HepG2 (cell line): ENCODE data around the gene NXN. TPM values are rescaled to one million over a fixed set of nuclear protein-coding genes. Genes with fewer than 3 reads are reported as not detected.

Source experiments
- AFF4 ChIP-seq: sonication (generic); formaldehyde crosslinking; IDR thresholded peaks from 2 replicates; pipeline ENCODE4 v1.4.0; 2020; ENCODE audit warnings: missing genetic modification reagents
- CEBPZ ChIP-seq: IDR thresholded peaks from 2 replicates; pipeline ENCODE4 v1.6.1; 2012; ENCODE audit warnings: low read length, improper control_type of control experiment
- GLI4 ChIP-seq: sonication (generic); formaldehyde crosslinking; IDR thresholded peaks from 2 replicates; pipeline ENCODE4 v1.5.1; 2020; ENCODE audit warnings: missing genetic modification reagents, mild to moderate bottlenecking, moderate library complexity, borderline replicate concordance
- KMT2B ChIP-seq: IDR thresholded peaks from 2 replicates; pipeline ENCODE4 v1.6.1; 2016; ENCODE audit warnings: missing genetic modification reagents, missing compliant biosample characterization
- MTA1 ChIP-seq: sonication (generic); formaldehyde crosslinking; IDR thresholded peaks from 2 replicates; pipeline ENCODE4 v1.4.0; 2020; ENCODE audit warnings: missing genetic modification reagents, mild to moderate bottlenecking, borderline replicate concordance
- NCOA5 ChIP-seq: sonication (generic); formaldehyde crosslinking; IDR thresholded peaks from 2 replicates; pipeline ENCODE4 v1.4.0; 2020; ENCODE audit warnings: missing genetic modification reagents
- NFYB ChIP-seq: sonication (generic); formaldehyde crosslinking; IDR thresholded peaks from 2 replicates; pipeline ENCODE4 v1.4.0; 2020; ENCODE audit warnings: missing genetic modification reagents
- POLR2G ChIP-seq: fragments of 200-400 bp; formaldehyde crosslinking; IDR thresholded peaks from 2 replicates; pipeline ENCODE4 v1.6.1; 2018; ENCODE audit warnings: mild to moderate bottlenecking, low read depth, low read length, moderate library complexity
- RXRA ChIP-seq: sonication (generic); formaldehyde crosslinking; IDR thresholded peaks from 2 replicates; pipeline ENCODE4 v1.5.1; 2020; ENCODE audit warnings: missing genetic modification reagents
- THYN1 ChIP-seq: sonication (generic); formaldehyde crosslinking; IDR thresholded peaks from 2 replicates; pipeline ENCODE4 v1.8.1; 2023; ENCODE audit warnings: low read depth, mild to moderate bottlenecking, moderate library complexity, missing genetic modification reagents, borderline replicate concordance
- ZNF264 ChIP-seq: sonication (generic); formaldehyde crosslinking; IDR thresholded peaks from 2 replicates; pipeline ENCODE4 v1.4.0; 2020; ENCODE audit warnings: missing genetic modification reagents
- ZNF30 ChIP-seq: sonication (generic); formaldehyde crosslinking; IDR thresholded peaks from 2 replicates; pipeline ENCODE4 v1.5.0; 2020; ENCODE audit warnings: mild to moderate bottlenecking, missing genetic modification reagents
- ZNF569 ChIP-seq: sonication (generic); formaldehyde crosslinking; IDR thresholded peaks from 2 replicates; pipeline ENCODE4 v1.5.0; 2020; ENCODE audit warnings: mild to moderate bottlenecking, missing genetic modification reagents, moderate library complexity, borderline replicate concordance
- ZNF768 ChIP-seq: sonication (generic); formaldehyde crosslinking; IDR thresholded peaks from 2 replicates; pipeline ENCODE4 v1.4.0; 2020; ENCODE audit warnings: missing genetic modification reagents
- polyA plus RNA-seq, 8 experiments: library from polyadenylated mRNA; depleted of rRNA in 3 of 8; stranded (reverse) in 7 of 8; unstranded in 1 of 8; fragments of >200 nt; fragmentation: Illumina TruSeq in 4 of 8; extraction: Trizol in 4 of 8; gene quantifications; 2 replicates each; pipeline versions ENCODE4 v1.2.1 to v1.2.3, GENCODE V29; 2011 to 2016; ENCODE audit warnings: low read depth in 4 of 8, missing spikeins in 1 of 8, mixed read lengths in 1 of 8; ENCODE audit not compliant: insufficient read depth in 1 of 8
- total RNA-seq, 5 experiments: library from RNA; depleted of rRNA; stranded (reverse); fragments of >200 nt; fragmentation: Illumina TruSeq; extraction: Trizol; gene quantifications; 2 replicates each; pipeline ENCODE4 v1.2.3, GENCODE V29; 2016; ENCODE audit warnings: low read depth in 1 of 5
- TF ChIP-seq, protein P1 (sequence below): sonication (generic); formaldehyde crosslinking; IDR thresholded peaks from 2 replicates; pipeline ENCODE4 v1.5.0; 2020; ENCODE audit warnings: mild to moderate bottlenecking, missing genetic modification reagents, borderline replicate concordance
- TF ChIP-seq, protein P2 (sequence below): sonication (generic); formaldehyde crosslinking; IDR thresholded peaks from 2 replicates; pipeline ENCODE4 v1.8.1; 2023; ENCODE audit warnings: mild to moderate bottlenecking, missing genetic modification reagents, borderline replicate concordance
- TF ChIP-seq, protein P3 (sequence below): sonication (generic); formaldehyde crosslinking; IDR thresholded peaks from 2 replicates; pipeline ENCODE4 v1.4.0; 2020; ENCODE audit warnings: mild to moderate bottlenecking, missing genetic modification reagents, borderline replicate concordance

NXN gene
- total and polyA plus RNA-seq, 2 of the 13 experiments (the other 11 are each of a cell fraction or from before 2014, with no cell fraction given) = 22.2 to 24.3 TPM

- TF ChIP-seq AFF4 (CRISPR knock-in tag) (peak; percentile 34; the same call in 1 of the 2 replicates), GLI4 (CRISPR knock-in tag) (peak; percentile 63; the same call in 1 of the 2 replicates), MTA1 (0 out of 2 replicates have a peak, but pooled peaks have one; percentile 25), NFYB (CRISPR knock-in tag) (no peak), THYN1 (CRISPR knock-in tag) (no peak), ZNF569 (no peak), ZNF30 (CRISPR knock-in tag) (0 out of 2 replicates have a peak, but pooled peaks have one; percentile 55), RXRA (CRISPR knock-in tag) (peak; percentile 81), ZNF768 (CRISPR knock-in tag) (peak; percentile 52; the same call in 1 of the 2 replicates), KMT2B (CRISPR knock-in tag) (peak; percentile 95), NCOA5 (CRISPR knock-in tag) (no peak), POLR2G (peak; percentile 92), CEBPZ (no peak), ZNF264 (CRISPR knock-in tag) (peak; percentile 80; the same call in 1 of the 2 replicates)
- TF ChIP-seq, protein P1, sequence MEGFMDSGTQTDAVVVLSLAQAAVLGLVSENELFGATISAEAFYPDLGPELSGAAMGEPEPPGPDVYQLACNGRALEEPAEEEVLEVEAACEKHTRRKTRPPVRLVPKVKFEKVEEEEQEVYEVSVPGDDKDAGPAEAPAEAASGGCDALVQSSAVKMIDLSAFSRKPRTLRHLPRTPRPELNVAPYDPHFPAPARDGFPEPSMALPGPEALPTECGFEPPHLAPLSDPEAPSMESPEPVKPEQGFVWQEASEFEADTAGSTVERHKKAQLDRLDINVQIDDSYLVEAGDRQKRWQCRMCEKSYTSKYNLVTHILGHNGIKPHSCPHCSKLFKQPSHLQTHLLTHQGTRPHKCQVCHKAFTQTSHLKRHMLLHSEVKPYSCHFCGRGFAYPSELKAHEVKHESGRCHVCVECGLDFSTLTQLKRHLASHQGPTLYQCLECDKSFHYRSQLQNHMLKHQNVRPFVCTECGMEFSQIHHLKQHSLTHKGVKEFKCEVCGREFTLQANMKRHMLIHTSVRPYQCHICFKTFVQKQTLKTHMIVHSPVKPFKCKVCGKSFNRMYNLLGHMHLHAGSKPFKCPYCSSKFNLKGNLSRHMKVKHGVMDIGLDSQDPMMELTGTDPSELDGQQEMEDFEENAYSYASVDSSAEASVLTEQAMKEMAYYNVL (CRISPR knock-in tag) = peak; percentile 53; the same call in 1 of the 2 replicates
- TF ChIP-seq, protein P2, sequence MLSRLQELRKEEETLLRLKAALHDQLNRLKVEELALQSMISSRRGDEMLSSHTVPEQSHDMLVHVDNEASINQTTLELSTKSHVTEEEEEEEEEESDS (CRISPR knock-in tag) = no peak
- TF ChIP-seq, protein P3, sequence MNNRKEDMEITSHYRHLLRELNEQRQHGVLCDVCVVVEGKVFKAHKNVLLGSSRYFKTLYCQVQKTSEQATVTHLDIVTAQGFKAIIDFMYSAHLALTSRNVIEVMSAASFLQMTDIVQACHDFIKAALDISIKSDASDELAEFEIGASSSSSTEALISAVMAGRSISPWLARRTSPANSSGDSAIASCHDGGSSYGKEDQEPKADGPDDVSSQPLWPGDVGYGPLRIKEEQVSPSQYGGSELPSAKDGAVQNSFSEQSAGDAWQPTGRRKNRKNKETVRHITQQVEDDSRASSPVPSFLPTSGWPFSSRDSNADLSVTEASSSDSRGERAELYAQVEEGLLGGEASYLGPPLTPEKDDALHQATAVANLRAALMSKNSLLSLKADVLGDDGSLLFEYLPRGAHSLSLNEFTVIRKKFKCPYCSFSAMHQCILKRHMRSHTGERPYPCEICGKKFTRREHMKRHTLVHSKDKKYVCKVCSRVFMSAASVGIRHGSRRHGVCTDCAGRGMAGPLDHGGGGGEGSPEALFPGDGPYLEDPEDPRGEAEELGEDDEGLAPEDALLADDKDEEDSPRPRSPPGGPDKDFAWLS (CRISPR knock-in tag) = no peak
Measured at GRCh38 chr17:996554-997344, 17.2 kb upstream of the NXN start, which contains the start of gene TIMM22 (continued).
